Measurements from ENCODE around the gene LSM14A.

- TF ChIP-seq CTCF (IDR thresholded peaks at IDR 0.05; ENCODE audit: low read length) (no peak), EZH2 (optimal IDR thresholded peaks at IDR 0.05; ENCODE audit: low read depth, low read length) (no peak), EZH2phosphoT487 (IDR thresholded peaks at IDR 0.05; ENCODE audit: low read length) (no peak)
Observed at GRCh38 chr19:34273121-34273520, 100.8 kb downstream of the LSM14A start.

All from MM.1S (cell line).